MM.1S (cell line): Measurements from ENCODE around the gene ICAM1.
A peak's percentile ranks its signal among the peaks of the same experiment; 100 is the strongest.

Experiments used
- DNase-seq: peaks from one replicate; pipeline ENCODE4 v3.0.0-alpha.2; 2015
- H2AFZ ChIP-seq: fragments of 300-600 bp; sonication (generic); 2 replicates; pipeline ENCODE4 v1.6.0; 2016; ENCODE audit warnings: antibody characterized with exemption, low read length
- H3F3A ChIP-seq: fragments of 300-600 bp; sonication (generic); 2 replicates; pipeline ENCODE4 v1.6.1; 2016; ENCODE audit warnings: mild to moderate bottlenecking, antibody characterized with exemption, low read length, moderate library complexity, mixed read lengths; ENCODE audit not compliant: insufficient read depth
- H3K27ac ChIP-seq: fragments of 300-600 bp; sonication (generic); 2 replicates; pipeline ENCODE4 v1.5.1; 2016; ENCODE audit warnings: mild to moderate bottlenecking, low read length
- H3K27me3 ChIP-seq: fragments of 300-600 bp; sonication (generic); replicated peaks from 2 replicates; pipeline ENCODE4 v1.6.0; 2016; ENCODE audit warnings: low read length; ENCODE audit not compliant: insufficient read depth
- H3K36me3 ChIP-seq: fragments of 300-600 bp; sonication (generic); replicated peaks from 2 replicates; pipeline ENCODE4 v1.6.1; 2016; ENCODE audit warnings: mild to moderate bottlenecking, low read length, mixed read lengths; ENCODE audit not compliant: insufficient read depth
- H3K4me1 ChIP-seq: fragments of 300-600 bp; sonication (generic); 2 replicates; pipeline ENCODE4 v1.6.1; 2016; ENCODE audit warnings: low read length, mixed read lengths
- H3K4me2 ChIP-seq: fragments of 300-600 bp; sonication (generic); 2 replicates; pipeline ENCODE4 v1.6.0; 2016; ENCODE audit warnings: low read depth, low read length
- H3K4me3 ChIP-seq: fragments of 300-600 bp; sonication (generic); 2 replicates; pipeline ENCODE4 v1.5.1; 2016; ENCODE audit warnings: low read length, mixed read lengths
- H3K79me2 ChIP-seq: fragments of 300-600 bp; sonication (generic); 2 replicates; pipeline ENCODE4 v1.6.1; 2016; ENCODE audit warnings: mixed run types, low read length, mixed read lengths
- H3K9ac ChIP-seq: fragments of 300-600 bp; sonication (generic); 2 replicates; pipeline ENCODE4 v1.6.1; 2016; ENCODE audit warnings: low read length, mixed read lengths
- H3K9me2 ChIP-seq: fragments of 300-600 bp; sonication (generic); replicated peaks from 2 replicates; pipeline ENCODE4 v1.6.1; 2016; ENCODE audit warnings: mild to moderate bottlenecking, low read length, mixed read lengths; ENCODE audit not compliant: insufficient read depth
- H3K9me3 ChIP-seq: fragments of 300-600 bp; sonication (generic); replicated peaks from 2 replicates; pipeline ENCODE4 v1.6.1; 2016; ENCODE audit warnings: mild to moderate bottlenecking, low read length, mixed read lengths; ENCODE audit not compliant: insufficient read depth
- H4K20me1 ChIP-seq: fragments of 300-600 bp; sonication (generic); 2 replicates; pipeline ENCODE4 v1.6.1; 2016; ENCODE audit warnings: mild to moderate bottlenecking, low read length, moderate library complexity, mixed read lengths; ENCODE audit not compliant: insufficient read depth
- CTCF ChIP-seq: fragments of 300-600 bp; sonication (generic); IDR thresholded peaks from 2 replicates; pipeline ENCODE4 v1.5.1; 2016; ENCODE audit warnings: antibody characterized with exemption, low read length, mixed read lengths
- EZH2 ChIP-seq: fragments of 300-600 bp; sonication (generic); optimal IDR thresholded peaks from 2 replicates; pipeline ENCODE3; 2017; ENCODE audit warnings: low read depth, mild to moderate bottlenecking, antibody characterized with exemption, low read length, mixed read lengths
- EZH2phosphoT487 ChIP-seq: fragments of 300-600 bp; sonication (generic); IDR thresholded peaks from 2 replicates; pipeline ENCODE4 v1.6.1; 2018; ENCODE audit warnings: antibody characterized with exemption, low read length

The ICAM1 gene

DNA sequence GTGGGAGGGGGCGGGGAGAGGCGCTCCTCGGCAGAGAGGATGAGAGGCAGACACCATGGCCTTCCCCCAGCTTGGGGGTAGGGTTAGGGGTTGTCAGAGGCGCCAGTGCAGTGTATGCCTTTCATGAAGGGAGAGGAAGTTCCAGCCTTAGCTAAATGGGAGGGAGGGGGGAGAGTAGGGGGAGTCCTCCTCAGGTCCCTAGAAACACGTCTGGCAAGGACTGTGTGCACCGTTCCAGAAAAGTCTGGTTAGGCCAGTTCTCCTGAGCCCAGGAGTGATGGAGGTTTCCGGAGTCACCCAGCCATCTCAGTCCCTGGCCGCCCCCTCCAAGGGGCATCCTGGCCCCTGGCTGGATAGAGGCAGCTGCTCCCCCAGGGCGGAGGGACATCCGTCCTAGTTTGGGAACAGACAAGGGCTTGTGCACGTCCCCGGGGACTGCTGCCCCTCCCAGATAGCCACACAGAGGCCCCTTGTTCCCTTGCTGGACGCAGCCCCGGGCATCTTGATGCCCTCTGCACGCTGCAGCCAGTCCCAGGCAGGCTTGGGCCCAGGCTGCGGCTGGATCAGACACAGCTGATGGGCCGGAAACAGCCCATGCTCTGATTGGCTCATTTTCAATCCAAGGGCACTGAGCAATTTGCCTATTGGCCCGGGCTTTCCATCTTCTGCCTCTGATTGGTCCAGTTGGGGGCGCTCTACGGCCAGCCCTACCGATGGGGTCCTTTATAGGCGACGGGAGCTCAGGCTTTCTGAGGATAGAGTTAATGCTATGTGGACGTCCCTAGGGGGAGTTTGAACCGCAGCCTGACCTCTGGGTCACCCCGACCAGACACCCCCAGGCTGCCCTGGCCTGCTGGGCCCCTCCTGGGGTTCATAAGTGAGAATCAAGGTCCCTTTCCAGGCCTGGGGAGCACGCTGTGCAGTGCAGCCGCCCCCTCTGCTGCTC lies 43.6 kb upstream of the ICAM1 start:
- peaks cover 72% of the 10 kb centered on the region for H3K79me2 ChIP-seq

GRCh38 chr19:10228393-10228792 lies 42.5 kb upstream of the ICAM1 start:
- H3K9me2 ChIP-seq = no peaks in the 10 kb centered on the region
- no peaks in the 10 kb centered on the region for H4K20me1 ChIP-seq
- no peak overlapping the region for H3K4me3 ChIP-seq
- no peak overlapping the region for H3K27ac ChIP-seq
- H2AFZ ChIP-seq = no peak overlapping the region
- H3K79me2 ChIP-seq = peaks cover 70% of the 10 kb centered on the region
- H3K4me1 ChIP-seq = peaks cover 40% of the 10 kb centered on the region
- no peak overlapping the region for H3K9ac ChIP-seq
- DNase-seq = no peak
- H3K36me3 ChIP-seq = no peaks in the 10 kb centered on the region
- no peak for TF ChIP-seq CTCF
- TF ChIP-seq EZH2phosphoT487 = no peak
- no peak for TF ChIP-seq EZH2
- H3K9me3 ChIP-seq = no peaks in the 10 kb centered on the region
- peaks cover 22% of the 10 kb centered on the region for H3F3A ChIP-seq
- no peak overlapping the region for H3K4me2 ChIP-seq
- H3K27me3 ChIP-seq = no peaks in the 10 kb centered on the region

More for the DNA sequence above, 43.6 kb upstream of the ICAM1 start:
- Histone ChIP-seq H4K20me1 (no peaks in the 10 kb centered on the region), H3K4me3 (no peak overlapping the region), H3F3A (peaks cover 29% of the 10 kb centered on the region), H3K4me1 (peaks cover 46% of the 10 kb centered on the region), H3K9ac (no peak overlapping the region), H3K27ac (no peak overlapping the region), H3K4me2 (no peak overlapping the region), H3K9me3 (no peaks in the 10 kb centered on the region), H3K27me3 (no peaks in the 10 kb centered on the region), H3K36me3 (no peaks in the 10 kb centered on the region), H3K9me2 (no peaks in the 10 kb centered on the region), H2AFZ (no peak overlapping the region)
- no peak for DNase-seq
- TF ChIP-seq CTCF (no peak), EZH2phosphoT487 (no peak), EZH2 (no peak)

- H3K4me2 ChIP-seq = peak overlapping the region; percentile 96; the same call in 1 of the 2 replicates
- TF ChIP-seq EZH2phosphoT487 (no peak), EZH2 (no peak), CTCF (peak; percentile 48)
- H3K27me3 ChIP-seq = no peaks in the 10 kb centered on the region
- H3K27ac ChIP-seq = peak overlapping the region; percentile 77; the same call in 1 of the 2 replicates
- H3K9ac ChIP-seq = no peak overlapping the region
- DNase-seq = peak; percentile 48
- H3K9me2 ChIP-seq = no peaks in the 10 kb centered on the region
- H3K4me3 ChIP-seq = no peak overlapping the region
- peaks cover 65% of the 10 kb centered on the region for H3K79me2 ChIP-seq
- no peak overlapping the region for H2AFZ ChIP-seq
- peaks cover 35% of the 10 kb centered on the region for H3K4me1 ChIP-seq
- peaks cover 17% of the 10 kb centered on the region for H3F3A ChIP-seq
- H3K36me3 ChIP-seq = no peaks in the 10 kb centered on the region
- no peaks in the 10 kb centered on the region for H4K20me1 ChIP-seq
- H3K9me3 ChIP-seq = no peaks in the 10 kb centered on the region
These were observed 42.0 kb upstream of the ICAM1 start for GRCh38 chr19:10228920-10229319.
